GM18858 (cell line): Measurements from ENCODE around the gene INAVA.

Source experiments
- ATAC-seq: cut with Tn5 transposase; IDR thresholded peaks from one replicate; pipeline ENCODE4 v1.9.1; 2021; ENCODE audit not compliant: unreplicated experiment

INAVA gene

DNA sequence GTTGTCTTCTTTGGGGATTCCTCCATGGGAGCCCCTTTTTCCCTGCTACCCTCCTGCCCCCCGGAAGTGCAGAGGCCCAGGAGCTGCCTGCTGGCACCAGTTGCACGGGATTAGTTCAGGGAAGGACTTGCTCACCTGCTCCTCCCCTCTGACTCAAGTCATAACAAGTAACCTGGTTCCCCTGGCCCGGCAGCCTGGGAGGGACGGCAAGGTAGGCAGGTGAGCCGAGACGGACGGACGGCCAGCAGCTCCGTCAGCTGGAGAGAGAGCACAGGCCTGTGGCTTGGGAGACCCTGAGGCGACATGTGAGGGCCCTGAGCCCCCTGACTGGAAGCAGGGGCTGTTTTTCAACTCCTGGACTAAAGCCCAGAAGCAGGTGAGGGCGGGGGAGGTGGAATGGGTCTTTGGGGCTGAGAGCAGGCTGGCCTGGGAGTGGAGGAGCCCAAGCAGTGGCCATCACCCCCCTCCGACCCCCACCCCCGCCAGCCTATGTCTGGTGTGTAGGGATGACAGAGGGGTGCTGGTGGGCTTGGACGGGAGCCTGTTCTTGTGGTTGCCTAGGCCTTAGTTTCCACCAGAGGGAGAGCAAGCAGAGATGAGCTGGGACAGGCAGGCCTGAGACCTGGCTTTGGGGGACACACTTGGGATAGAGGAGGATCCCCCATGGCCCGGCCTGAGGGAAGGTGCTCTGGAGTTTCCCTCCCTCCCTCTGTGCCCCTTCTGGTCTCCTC lies at the start of gene INAVA:
TSS of gene INAVA (plus strand) at position 189 of the 731 bp plus-strand sequence. CDS start 3,501 bp downstream, outside the sequence.
- no peak for ATAC-seq

DNA sequence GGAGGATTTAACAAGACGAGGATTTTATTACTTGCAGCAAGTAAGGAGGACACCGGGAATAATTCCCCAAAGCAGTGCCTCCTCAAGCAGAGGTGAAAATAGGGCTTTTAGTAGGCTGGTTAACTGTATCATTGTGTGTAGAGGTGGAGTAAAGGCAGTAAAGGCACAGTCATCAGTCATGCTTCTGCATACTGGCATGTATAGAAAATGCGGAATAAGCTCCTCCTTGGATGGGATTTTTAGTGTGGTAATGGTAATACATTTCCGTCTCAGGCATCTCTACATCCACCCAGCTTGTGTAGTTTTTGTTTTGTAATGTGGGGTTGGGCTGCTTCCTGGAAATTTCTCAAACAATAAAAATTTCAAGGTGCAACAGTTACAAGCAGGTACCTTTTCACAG lies 49.3 kb upstream of the INAVA start:
- no peak for ATAC-seq

DNA sequence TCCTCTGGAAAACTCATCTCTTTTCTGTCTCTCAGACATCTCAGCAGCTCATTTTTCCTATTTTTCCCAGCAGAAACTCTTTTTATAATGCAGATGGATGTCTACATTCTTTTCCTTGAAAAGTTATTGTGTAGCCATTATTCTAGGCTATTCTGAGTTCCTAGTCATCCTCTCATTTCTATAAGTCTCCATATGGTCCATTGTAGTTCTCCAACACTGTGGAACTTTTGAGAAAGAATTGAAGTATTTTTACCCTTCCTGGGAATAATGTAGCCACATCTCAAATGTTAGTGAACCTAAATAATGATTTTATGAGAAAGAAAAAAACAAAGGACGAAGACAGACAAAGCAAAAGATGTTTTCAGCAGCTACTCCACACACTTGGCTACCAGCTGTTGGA lies 48.3 kb upstream of the INAVA start:
- ATAC-seq: no peak

DNA sequence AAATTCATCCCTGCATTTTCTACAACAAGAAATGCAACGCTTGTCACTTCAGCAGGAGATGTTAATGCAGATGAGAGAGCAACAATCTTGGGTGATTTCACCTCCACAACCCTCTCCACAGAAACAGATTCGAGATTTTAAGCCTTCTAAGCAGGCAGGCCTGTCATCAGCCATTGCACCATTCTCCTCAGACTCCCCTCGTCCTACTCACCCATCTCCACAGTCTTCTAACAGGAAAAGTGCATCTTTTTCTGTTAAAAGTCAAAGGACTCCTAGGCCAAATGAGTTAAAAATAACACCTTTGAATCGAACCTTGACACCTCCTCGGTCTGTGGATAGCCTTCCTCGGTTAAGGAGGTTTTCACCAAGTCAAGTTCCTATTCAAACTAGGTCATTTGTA lies 45.3 kb upstream of the INAVA start:
- no peak for ATAC-seq

- ATAC-seq: no peak
Measured at GRCh38 chr1:200850554-200850953, 44.1 kb upstream of the INAVA start.

- ATAC-seq: no peak
Measured at GRCh38 chr1:200856716-200857357, 37.9 kb upstream of the INAVA start.

DNA sequence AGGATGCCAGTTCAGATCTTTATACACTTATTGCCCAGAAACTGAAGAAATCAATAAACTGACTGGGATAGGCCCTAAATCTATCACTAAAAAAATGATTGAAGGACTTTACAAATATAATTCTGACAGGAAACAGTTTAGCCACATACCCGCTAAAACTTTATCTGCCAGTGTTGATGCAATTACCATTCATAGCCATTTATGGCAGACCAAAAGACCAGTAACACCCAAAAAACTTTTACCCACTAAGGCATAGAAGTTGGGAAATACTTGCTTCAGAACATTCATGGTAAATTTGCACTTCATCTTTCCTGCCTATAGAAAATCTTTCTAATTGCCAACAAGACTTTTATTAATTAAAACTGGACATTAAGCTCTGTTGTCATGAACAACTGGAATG lies 36.9 kb upstream of the INAVA start:
- ATAC-seq: no peak

- ATAC-seq: no peak
Measured at GRCh38 chr1:200861937-200862647, 32.6 kb upstream of the INAVA start.

GRCh38 chr1:200862713-200863415 lies 31.8 kb upstream of the INAVA start:
- ATAC-seq: no peak

DNA sequence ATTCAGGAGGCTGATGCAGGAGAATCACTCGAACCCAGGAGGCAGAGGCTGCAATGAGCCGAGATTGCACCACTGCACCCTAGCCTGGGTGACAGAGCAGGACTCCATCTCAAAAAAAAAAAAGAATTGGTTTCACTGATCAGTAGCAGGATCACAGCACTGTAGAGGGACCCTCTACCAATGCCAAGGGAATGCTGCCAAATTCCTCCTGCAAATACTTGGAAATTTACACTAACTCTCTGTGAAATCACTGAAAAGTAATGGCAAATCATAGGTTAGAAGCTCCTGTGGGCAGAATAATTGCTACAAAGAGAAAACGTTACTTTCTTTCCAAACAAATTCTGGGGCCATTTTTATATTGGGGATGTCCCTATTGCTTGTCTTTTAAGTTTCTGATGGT lies 28.6 kb upstream of the INAVA start:
- no peak for ATAC-seq

DNA sequence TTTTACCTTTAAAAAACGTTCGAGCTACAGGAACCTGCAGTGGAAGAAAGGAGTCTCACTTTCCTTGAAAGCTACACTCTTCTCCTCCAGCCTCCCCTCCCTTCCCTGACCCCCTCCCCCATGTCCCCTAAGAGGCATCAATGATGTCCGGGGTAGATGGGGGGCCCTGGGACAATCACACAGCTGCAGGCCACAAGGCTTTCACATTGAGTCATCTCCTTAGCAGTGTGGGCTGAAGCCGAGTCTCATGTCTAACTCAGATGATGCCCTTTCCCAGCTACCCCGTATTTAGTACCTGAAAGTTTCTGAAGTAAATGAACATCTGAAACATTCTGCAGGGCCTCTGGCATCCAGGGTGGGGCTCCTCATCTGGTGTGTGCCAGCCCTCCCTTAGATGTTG lies 28.2 kb upstream of the INAVA start:
- ATAC-seq: peak; percentile 78

DNA sequence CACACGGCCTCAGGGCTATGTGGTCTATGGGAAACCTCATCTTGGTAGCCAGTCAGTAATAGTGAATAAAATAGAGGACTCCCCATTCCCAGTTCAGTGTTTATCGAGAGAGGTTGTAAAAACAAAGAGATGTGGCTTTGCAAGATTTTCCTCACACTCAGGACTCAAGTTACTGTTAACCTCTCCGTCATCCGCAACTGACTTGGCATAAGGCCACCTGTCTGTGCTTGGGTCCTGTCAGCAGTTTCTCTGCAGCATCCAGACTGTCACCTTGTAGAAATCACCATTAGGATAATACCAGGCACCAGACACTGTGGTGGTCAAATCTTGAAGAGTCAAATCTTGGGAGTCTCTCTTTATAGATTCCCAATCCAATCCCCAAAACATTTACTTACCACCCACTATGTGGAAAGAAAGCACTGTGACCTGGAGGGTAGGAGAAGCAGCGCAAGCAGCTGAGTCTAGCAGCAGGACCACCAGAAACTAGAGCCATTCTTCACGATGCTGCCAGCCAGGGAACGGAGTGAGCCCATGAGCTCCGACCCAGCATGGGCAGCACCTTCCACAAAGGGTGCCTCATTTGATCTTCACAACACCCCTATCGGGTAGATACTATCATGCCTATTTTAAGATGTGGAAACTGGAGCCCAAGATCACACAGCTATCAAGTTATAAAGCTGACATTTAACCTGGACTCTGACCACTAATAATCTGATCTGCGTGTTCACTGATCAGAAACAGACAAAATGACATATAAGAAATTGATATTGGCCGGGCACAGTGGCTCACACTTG lies 27.5 kb upstream of the INAVA start:
- ATAC-seq: peak; percentile 10

DNA sequence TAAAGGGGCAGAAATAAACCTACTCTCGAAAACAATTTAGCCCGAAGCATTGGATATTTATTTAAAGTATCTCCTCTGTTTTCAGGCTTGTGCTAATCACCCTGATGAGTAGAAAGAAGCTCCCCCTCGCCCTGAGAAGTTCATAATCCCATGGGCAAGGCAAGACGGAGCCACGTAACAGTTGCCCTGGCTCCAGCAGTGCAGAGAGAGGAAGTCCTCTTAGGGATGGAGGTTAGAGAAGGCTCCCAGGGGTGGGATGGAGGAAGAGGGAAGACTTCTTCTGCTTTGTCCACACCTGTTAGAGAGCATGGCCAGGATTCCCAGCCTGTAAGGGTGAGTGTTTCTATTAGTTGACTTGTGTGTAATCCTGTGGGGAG lies 25.3 kb upstream of the INAVA start:
- no peak for ATAC-seq

DNA sequence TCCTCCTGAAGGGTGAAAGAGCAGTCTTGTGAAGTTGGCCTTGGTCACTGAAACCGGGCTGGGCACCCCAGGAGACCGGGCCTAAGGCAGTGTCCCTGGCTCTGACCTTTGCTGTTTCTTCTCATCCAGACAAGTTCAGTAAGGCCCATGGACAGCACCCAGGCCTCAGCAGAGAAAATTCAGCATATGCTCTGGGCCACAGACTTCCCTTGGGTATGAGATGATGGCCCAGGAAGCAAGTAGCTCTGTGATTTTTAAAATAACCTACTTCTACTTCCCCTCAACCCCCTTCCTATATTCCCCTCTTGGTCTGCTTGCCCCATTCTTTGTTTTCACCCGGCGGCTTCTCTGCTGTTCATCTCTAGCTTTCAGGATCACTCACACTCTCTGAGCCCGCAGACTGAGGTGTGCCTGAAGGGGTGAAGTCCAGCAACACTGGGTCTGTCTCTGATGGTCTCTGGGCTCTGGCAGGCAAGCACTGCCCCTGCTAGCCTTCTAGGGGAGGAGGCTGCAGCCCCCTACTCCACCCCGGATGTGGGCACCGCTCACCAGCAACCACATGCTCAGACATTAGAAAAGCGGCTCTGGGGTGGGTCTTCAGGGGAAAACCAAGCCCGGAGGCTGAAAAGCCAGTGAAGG lies 24.8 kb upstream of the INAVA start:
- peak; percentile 44 for ATAC-seq

DNA sequence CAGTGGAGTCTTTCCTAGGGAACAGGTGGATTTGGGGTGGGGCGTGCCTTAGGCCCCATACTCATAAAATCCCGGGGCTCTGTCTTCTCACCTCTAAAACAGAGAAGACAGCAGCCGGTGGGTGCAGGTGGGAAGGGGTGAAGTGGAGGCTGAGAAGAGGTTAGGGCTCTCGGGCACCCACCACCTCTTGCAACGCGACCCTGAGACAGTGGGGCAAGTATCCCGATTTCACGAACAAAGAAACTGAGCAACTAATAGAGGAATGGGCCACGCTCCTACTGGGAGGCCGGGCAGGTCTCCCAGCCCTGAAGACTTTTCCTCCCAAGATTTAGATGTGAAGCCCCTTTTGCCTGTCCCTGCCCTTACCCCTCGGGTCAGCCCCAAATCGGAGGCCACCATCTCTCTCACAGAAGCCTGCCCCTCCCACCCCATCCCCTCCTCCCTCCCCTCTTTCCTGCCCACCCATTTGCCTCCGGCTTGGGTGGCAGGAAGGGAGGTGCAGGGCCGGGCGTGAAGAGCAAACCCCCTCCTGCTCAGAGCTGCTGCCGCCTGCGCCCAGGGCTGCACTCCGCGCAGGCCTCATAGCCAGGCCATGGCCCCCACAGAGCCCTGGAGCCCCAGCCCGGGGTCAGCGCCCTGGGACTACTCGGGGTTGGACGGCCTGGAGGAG lies 22.1 kb upstream of the INAVA start, which contains the start of gene GPR25:
TSS of gene GPR25 (plus strand) at position 536 of the 670 bp plus-strand sequence. CDS start at position 593, 57 bp downstream.
- no peak for ATAC-seq

GRCh38 chr1:200873116-200873670 lies 21.5 kb upstream of the INAVA start:
- ATAC-seq: no peak

- ATAC-seq: no peak
Measured at GRCh38 chr1:200873671-200874397, 20.9 kb upstream of the INAVA start.

GRCh38 chr1:200874694-200875093 lies 20.0 kb upstream of the INAVA start:
- ATAC-seq: no peak

- ATAC-seq: no peak
Measured at GRCh38 chr1:200875416-200875815, 19.3 kb upstream of the INAVA start.
